GM12878 (cell line): ENCODE data around the gene ACSF2. TPM values are rescaled to one million over a fixed set of nuclear protein-coding genes. Genes with fewer than 3 reads are reported as not detected.
A peak's percentile ranks its signal among the peaks of the same experiment; 100 is the strongest.

Experiments
- ATAC-seq: fragments of 200-7000 bp; cut with Tn5 transposase; 3 replicates; pipeline ENCODE4 v1.9.1; 2020; ENCODE audit warnings: mild to moderate bottlenecking, moderate library complexity
- BruUV-seq: library from RNA; stranded (reverse); fragments of 400-500 nt; replicated peaks from 2 replicates; lab custom pipeline; 2021; lab: Mats Ljungman, UMichigan
- CTCF ChIA-PET: fragments of 300-600 bp; sonication (Branson Sonifier 250); formaldehyde crosslinking; extraction: SDS; loops from one replicate; lab custom pipeline; 2021; ENCODE audit warnings: inconsistent platforms; lab: Yijun Ruan, JAX
- POLR2A ChIA-PET: fragments of 350-600 bp; formaldehyde crosslinking; extraction: SDS; loops from one replicate; lab custom pipeline; 2021; ENCODE audit warnings: inconsistent platforms; lab: Charles Lee
- RAD21 ChIA-PET: fragments of 300-600 bp; sonication (Branson Sonifier 250); formaldehyde crosslinking; loops from one replicate; lab custom pipeline; 2023; ENCODE audit warnings: antibody characterized with exemption; ENCODE audit not compliant: unreplicated experiment; lab: Charles Lee
- SMC1A ChIA-PET: fragments of 300-600 bp; sonication (Branson Sonifier 250); formaldehyde crosslinking; loops from one replicate; lab custom pipeline; 2023; ENCODE audit not compliant: unreplicated experiment, uncharacterized antibody; lab: Charles Lee
- DNase-seq: peaks from one replicate; pipeline ENCODE4 v3.0.0-alpha.2; 2011; ENCODE audit warnings: low read depth, low spot score
- FAIRE-seq: peaks from 3 replicates; lab custom pipeline; 2011; peaks lifted over from hg19 to GRCh38; lab: Jason Lieb, UNC
- H2AFZ ChIP-seq: 2 replicates; pipeline ENCODE4 v1.6.0; 2011; ENCODE audit warnings: low read depth, low read length, control low read depth; ENCODE audit not compliant: control insufficient read depth
- H3K27ac ChIP-seq: 2 replicates; pipeline ENCODE4 v1.5.1; 2011; ENCODE audit warnings: control low read depth; ENCODE audit not compliant: control insufficient read depth, insufficient read depth
- H3K27me3 ChIP-seq, 2 experiments: replicated peaks in 1 of 2; 2 replicates each; pipeline versions ENCODE4 v1.6.0 to v1.6.1; 2011; ENCODE audit warnings: low read length in 1 of 2; ENCODE audit not compliant: control insufficient read depth in 2 of 2, insufficient read depth in 2 of 2
- H3K36me3 ChIP-seq, 2 experiments: 2 replicates each; pipeline ENCODE4 v1.5.1; 2011; ENCODE audit warnings: low read length in 1 of 2; ENCODE audit not compliant: control insufficient read depth in 2 of 2, insufficient read depth in 2 of 2
- H3K4me1 ChIP-seq: 2 replicates; pipeline ENCODE4 v1.6.1; 2011; ENCODE audit warnings: mild to moderate bottlenecking, low read length, moderate library complexity, mixed read lengths; ENCODE audit not compliant: control insufficient read depth, insufficient read depth
- H3K4me2 ChIP-seq: 2 replicates; pipeline ENCODE4 v1.6.0; 2011; ENCODE audit warnings: control low read depth; ENCODE audit not compliant: control insufficient read depth, insufficient read depth
- H3K4me3 ChIP-seq: fragments of 200-600 bp; sonication (generic); 2 replicates; pipeline ENCODE4 v1.5.1; 2016
- H3K79me2 ChIP-seq: 2 replicates; pipeline ENCODE4 v1.6.0; 2011; ENCODE audit warnings: low read length; ENCODE audit not compliant: control insufficient read depth, insufficient read depth
- H3K9ac ChIP-seq: 2 replicates; pipeline ENCODE4 v1.8.0; 2011; ENCODE audit warnings: low read length, control low read depth, mixed read lengths; ENCODE audit not compliant: control insufficient read depth, insufficient read depth
- H3K9me3 ChIP-seq: replicated peaks from 3 replicates; pipeline ENCODE4 v1.5.1; 2011; ENCODE audit warnings: mild to moderate bottlenecking, low read length; ENCODE audit not compliant: control insufficient read depth, insufficient read depth
- H4K20me1 ChIP-seq: 2 replicates; pipeline ENCODE4 v1.6.0; 2011; ENCODE audit not compliant: control insufficient read depth, insufficient read depth
- BHLHE40 ChIP-seq, 2 experiments: fragments of 450-650 bp in 1 of 2; IDR thresholded peaks; 2 replicates each; pipeline ENCODE4 v1.6.1; 2011 to 2017; ENCODE audit warnings: low read depth in 2 of 2, borderline replicate concordance in 1 of 2, improper control_type of control experiment in 1 of 2, low read length in 1 of 2, mild to moderate bottlenecking in 1 of 2
- CHD2 ChIP-seq: IDR thresholded peaks from 2 replicates; pipeline ENCODE4 v1.6.1; 2011; ENCODE audit warnings: low read depth, low read length, improper control_type of control experiment, borderline replicate concordance
- EED ChIP-seq: sonication (generic); IDR thresholded peaks from 2 replicates; pipeline ENCODE4 v1.6.1; 2016; ENCODE audit warnings: antibody characterized with exemption, low read depth
- EP300 ChIP-seq, 2 experiments: fragments of 150-350 bp in 1 of 2; IDR thresholded peaks; 2 replicates each; pipeline ENCODE4 v1.6.1; 2011 to 2012; ENCODE audit warnings: low read depth in 2 of 2, low read length in 2 of 2, borderline replicate concordance in 1 of 2, improper control_type of control experiment in 1 of 2, inconsistent platforms in 1 of 2; ENCODE audit not compliant: control insufficient read depth in 1 of 2
- FOS ChIP-seq: IDR thresholded peaks from 3 replicates; pipeline ENCODE4 v1.6.1; 2011; ENCODE audit warnings: borderline replicate concordance; ENCODE audit not compliant: insufficient read length; ENCODE audit errors: extremely low read depth
- IKZF2 ChIP-seq, 2 experiments: fragments of 450-650 bp; IDR thresholded peaks; 2 replicates each; pipeline ENCODE4 v1.6.1; 2017; ENCODE audit warnings: mild to moderate bottlenecking in 2 of 2, moderate library complexity in 2 of 2
- KDM1A ChIP-seq: fragments of 200-600 bp; sonication (generic); IDR thresholded peaks from 2 replicates; pipeline ENCODE4 v1.6.1; 2016; ENCODE audit warnings: borderline replicate concordance
- KLF5 ChIP-seq: fragments of 450-650 bp; IDR thresholded peaks from 2 replicates; pipeline ENCODE4 v1.6.1; 2014; ENCODE audit warnings: mild to moderate bottlenecking; ENCODE audit not compliant: partially characterized antibody
- WGBS: methylation state at CpG from one replicate; pipeline ENCODE4 v1.1.6; 2016; ENCODE audit warnings: low lambda C conversion rate; ENCODE audit not compliant: insufficient replicate concordance, insufficient coverage; ENCODE audit errors: missing lambda C conversion rate; 5-methylcytosine and 5-hydroxymethylcytosine counted together
- in situ Hi-C: fragments of 300-500 bp; cut with MboI; formaldehyde crosslinking; loops from 9 replicates; pipeline ENCODE4 v1.14.3; 2018; ENCODE audit warnings: mixed read lengths
- intact Hi-C: fragments of 100-400 bp; cut with micrococcal nuclease; formaldehyde crosslinking; loops from one replicate; pipeline ENCODE4 v1.14.2; 2022; ENCODE audit not compliant: unreplicated experiment
- polyA plus RNA-seq, 11 experiments: library from polyadenylated mRNA; depleted of rRNA in 4 of 11; unstranded in 6 of 11; stranded (reverse) in 5 of 11; fragments of >200 nt; fragmentation: Nextera tagmentation in 4 of 11; fragmentation: Illumina TruSeq in 1 of 11; extraction: Ambion mirVana in 4 of 11; extraction: Trizol in 1 of 11; gene quantifications; 1 replicate in 1 of 11; 2 replicates in 10 of 11; pipeline versions ENCODE4 v1.2.1 to v1.2.3, GENCODE V29; 2011 to 2016; ENCODE audit warnings: inconsistent platforms in 2 of 11, missing spikeins in 2 of 11, low read depth in 1 of 11
- total RNA-seq, 4 experiments: library from RNA; depleted of rRNA in 3 of 4; stranded (reverse); fragments of >200 nt in 3 of 4; fragmentation: Illumina TruSeq in 1 of 4; extraction: Trizol in 1 of 4; gene quantifications; 2 replicates each; pipeline versions ENCODE4 v1.2.1 to v1.2.3, GENCODE V29; 2013 to 2021
- TF ChIP-seq, protein P1 (sequence below): fragments of 450-650 bp; IDR thresholded peaks from 2 replicates; pipeline ENCODE4 v1.6.1; 2014; ENCODE audit warnings: mild to moderate bottlenecking
- TF ChIP-seq, protein P2 (sequence below): IDR thresholded peaks from 2 replicates; pipeline ENCODE4 v1.6.1; 2012; ENCODE audit warnings: low read depth, low read length, improper control_type of control experiment

Gene ACSF2
- total and polyA plus RNA-seq, 10 of the 15 experiments (the other 5 are each of a cell fraction or from before 2014, with no cell fraction given): 7.1 to 32.8 (median 16.8) TPM

DNA sequence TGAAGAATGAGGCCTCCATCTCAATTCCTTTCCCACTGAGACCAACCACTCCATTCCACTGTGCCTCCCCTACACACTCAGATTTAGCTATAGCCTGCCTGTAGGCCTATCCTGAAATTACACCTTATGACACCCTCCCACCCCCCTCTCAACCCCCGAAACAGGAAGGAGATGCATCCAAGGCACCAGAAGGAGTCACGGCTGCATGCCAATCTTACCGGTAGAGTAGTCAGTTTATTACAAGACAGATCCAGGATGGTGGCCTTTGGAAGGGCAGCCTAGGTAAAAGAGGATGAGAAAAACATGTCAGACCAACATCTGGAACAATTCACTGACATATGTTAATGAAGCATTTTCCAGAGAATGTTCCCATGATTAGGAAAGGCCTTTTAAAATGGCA is 31.3 kb upstream of the ACSF2 start:
- ChIA-PET RAD21 (interaction anchor here (1.1 to 4.2 kb wide), 2 partner anchors 13 to 84 kb away, joined by 3 to 16 read pairs; partner anchors contain the start of gene RSAD1), CTCF (interaction anchor here (1.2 to 5.7 kb wide), 3 partner anchors 21 to 85 kb away, joined by 4 to 83 read pairs (median 4); no protein-coding TSS in a partner anchor), SMC1A (interaction anchor here (1.2 to 1.6 kb wide), 2 partner anchors 11 to 13 kb away, joined by 4 to 5 read pairs; no protein-coding TSS in a partner anchor), POLR2A (interaction anchor here (0.6 to 1.3 kb wide), 2 partner anchors 13 to 26 kb away, joined by 3 read pairs; no protein-coding TSS in a partner anchor)
- in situ Hi-C loops (no loop called here), intact Hi-C loops (no loop called here)
- TF ChIP-seq, protein P1, sequence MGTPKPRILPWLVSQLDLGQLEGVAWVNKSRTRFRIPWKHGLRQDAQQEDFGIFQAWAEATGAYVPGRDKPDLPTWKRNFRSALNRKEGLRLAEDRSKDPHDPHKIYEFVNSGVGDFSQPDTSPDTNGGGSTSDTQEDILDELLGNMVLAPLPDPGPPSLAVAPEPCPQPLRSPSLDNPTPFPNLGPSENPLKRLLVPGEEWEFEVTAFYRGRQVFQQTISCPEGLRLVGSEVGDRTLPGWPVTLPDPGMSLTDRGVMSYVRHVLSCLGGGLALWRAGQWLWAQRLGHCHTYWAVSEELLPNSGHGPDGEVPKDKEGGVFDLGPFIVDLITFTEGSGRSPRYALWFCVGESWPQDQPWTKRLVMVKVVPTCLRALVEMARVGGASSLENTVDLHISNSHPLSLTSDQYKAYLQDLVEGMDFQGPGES: no peak
- TF ChIP-seq, protein P2, sequence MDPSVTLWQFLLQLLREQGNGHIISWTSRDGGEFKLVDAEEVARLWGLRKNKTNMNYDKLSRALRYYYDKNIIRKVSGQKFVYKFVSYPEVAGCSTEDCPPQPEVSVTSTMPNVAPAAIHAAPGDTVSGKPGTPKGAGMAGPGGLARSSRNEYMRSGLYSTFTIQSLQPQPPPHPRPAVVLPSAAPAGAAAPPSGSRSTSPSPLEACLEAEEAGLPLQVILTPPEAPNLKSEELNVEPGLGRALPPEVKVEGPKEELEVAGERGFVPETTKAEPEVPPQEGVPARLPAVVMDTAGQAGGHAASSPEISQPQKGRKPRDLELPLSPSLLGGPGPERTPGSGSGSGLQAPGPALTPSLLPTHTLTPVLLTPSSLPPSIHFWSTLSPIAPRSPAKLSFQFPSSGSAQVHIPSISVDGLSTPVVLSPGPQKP: no peak
- no peak for TF ChIP-seq EED
- no peak for TF ChIP-seq FOS
- no peak for TF ChIP-seq KLF5
- TF ChIP-seq BHLHE40 (IDR thresholded peaks at IDR 0.05; ENCODE audit: borderline replicate concordance in 1 of 2, low read depth in 2 of 2, low read length in 1 of 2): no peak
- TF ChIP-seq EP300 (IDR thresholded peaks at IDR 0.05; ENCODE audit: borderline replicate concordance in 1 of 2, control insufficient read depth in 1 of 2, low read depth in 2 of 2, low read length in 2 of 2): no peak
- TF ChIP-seq CHD2: no peak
- TF ChIP-seq IKZF2 (IDR thresholded peaks at IDR 0.05): no peak
- no peak for TF ChIP-seq KDM1A
- H4K20me1 ChIP-seq: no peaks in the 10 kb centered on the region
- peak overlapping the region; percentile 39; the same call in 1 of the 2 replicates for H3K4me2 ChIP-seq
- no peak for DNase-seq
- H3K9ac ChIP-seq: no peak overlapping the region
- H3K36me3 ChIP-seq: peaks cover 22 to 30% of the 10 kb centered on the region in 2 experiments
- peaks cover 16% of the 10 kb centered on the region for H3K4me1 ChIP-seq
- no peaks in the 10 kb centered on the region for H3K27me3 ChIP-seq
- H3K9me3 ChIP-seq: no peaks in the 10 kb centered on the region
- peaks cover 37% of the 10 kb centered on the region for H3K79me2 ChIP-seq
- WGBS: 30% methylated on average over 3 of the region's 3 CpGs
- 0 out of 2 replicates have a peak overlapping the region, but pooled peaks have one; percentile 40 for H3K4me3 ChIP-seq
- FAIRE-seq: no peak
- no TSS peak for BruUV-seq
- H2AFZ ChIP-seq: no peak overlapping the region
- no peak overlapping the region for H3K27ac ChIP-seq
- ATAC-seq: no peak
